ENCODE results near the gene NEK11.

DNA sequence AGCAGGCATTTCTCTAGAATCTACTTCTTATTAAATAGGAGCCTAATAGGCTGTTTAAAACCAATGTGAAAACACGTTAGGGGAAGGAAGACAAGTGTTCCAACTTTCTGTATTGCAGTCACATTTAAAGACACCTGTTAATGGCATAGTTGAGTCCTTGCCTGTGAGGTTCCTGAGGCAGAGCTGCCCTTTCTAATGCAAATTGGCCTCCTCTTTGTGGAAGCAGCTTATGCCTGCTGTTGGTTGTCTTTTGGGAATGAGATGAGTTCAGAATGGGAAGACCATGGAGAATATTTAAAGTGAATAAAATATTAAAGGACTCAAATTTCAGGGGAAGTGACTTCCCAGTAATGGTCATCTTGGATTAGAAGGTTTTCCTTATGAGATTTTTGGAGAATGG, 51.2 kb downstream of the NEK11 start:
- TF ChIP-seq, protein P1, sequence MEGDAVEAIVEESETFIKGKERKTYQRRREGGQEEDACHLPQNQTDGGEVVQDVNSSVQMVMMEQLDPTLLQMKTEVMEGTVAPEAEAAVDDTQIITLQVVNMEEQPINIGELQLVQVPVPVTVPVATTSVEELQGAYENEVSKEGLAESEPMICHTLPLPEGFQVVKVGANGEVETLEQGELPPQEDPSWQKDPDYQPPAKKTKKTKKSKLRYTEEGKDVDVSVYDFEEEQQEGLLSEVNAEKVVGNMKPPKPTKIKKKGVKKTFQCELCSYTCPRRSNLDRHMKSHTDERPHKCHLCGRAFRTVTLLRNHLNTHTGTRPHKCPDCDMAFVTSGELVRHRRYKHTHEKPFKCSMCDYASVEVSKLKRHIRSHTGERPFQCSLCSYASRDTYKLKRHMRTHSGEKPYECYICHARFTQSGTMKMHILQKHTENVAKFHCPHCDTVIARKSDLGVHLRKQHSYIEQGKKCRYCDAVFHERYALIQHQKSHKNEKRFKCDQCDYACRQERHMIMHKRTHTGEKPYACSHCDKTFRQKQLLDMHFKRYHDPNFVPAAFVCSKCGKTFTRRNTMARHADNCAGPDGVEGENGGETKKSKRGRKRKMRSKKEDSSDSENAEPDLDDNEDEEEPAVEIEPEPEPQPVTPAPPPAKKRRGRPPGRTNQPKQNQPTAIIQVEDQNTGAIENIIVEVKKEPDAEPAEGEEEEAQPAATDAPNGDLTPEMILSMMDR (IDR thresholded peaks at IDR 0.05 in 8 of 11, conservative IDR thresholded peaks at IDR 0.05 in 3 of 11): no peak
- TF ChIP-seq POLR2AphosphoS5 (IDR thresholded peaks at IDR 0.05): no peak
